IMR-90 (cell line): ENCODE results near the gene MAJIN. TPM values are rescaled to one million over a fixed set of nuclear protein-coding genes. Genes with fewer than 3 reads are reported as not detected.

Experiments used
- ATAC-seq: fragments of 200-7000 bp; cut with Tn5 transposase; 2 replicates; pipeline ENCODE4 v1.9.1; 2020; ENCODE audit warnings: low read depth, mild to moderate bottlenecking, moderate library complexity
- BruUV-seq: library from RNA; stranded (reverse); fragments of 400-500 nt; replicated peaks from 2 replicates; lab custom pipeline; 2021; lab: Mats Ljungman, UMichigan
- CTCF ChIA-PET: fragments of 300-600 bp; formaldehyde crosslinking; extraction: SDS; loops from one replicate; lab custom pipeline; 2021; ENCODE audit warnings: antibody characterized with exemption; lab: Yijun Ruan, JAX
- POLR2A ChIA-PET: fragments of 300-600 bp; sonication (Branson Sonifier 250); formaldehyde crosslinking; loops from one replicate; lab custom pipeline; 2022; ENCODE audit warnings: antibody characterized with exemption; ENCODE audit not compliant: unreplicated experiment; lab: Charles Lee
- DNase-seq: peaks from one replicate; pipeline ENCODE4 v3.0.0; 2013
- H2AFZ ChIP-seq: replicated peaks from 2 replicates; pipeline ENCODE3; 2013; ENCODE audit warnings: low read length, mild to moderate bottlenecking; ENCODE audit not compliant: poor library complexity
- H2AK5ac ChIP-seq: 2 replicates; pipeline ENCODE4 v1.6.1; 2013; ENCODE audit warnings: low read depth, low read length, inconsistent platforms
- H2AK9ac ChIP-seq: replicated peaks from 2 replicates; pipeline ENCODE3; 2013; ENCODE audit warnings: mild to moderate bottlenecking, low read depth, low read length, moderate library complexity; ENCODE audit not compliant: poor library complexity
- H2BK120ac ChIP-seq: 2 replicates; pipeline ENCODE4 v1.6.1; 2013; ENCODE audit warnings: low read depth, low read length, inconsistent platforms
- H2BK15ac ChIP-seq: 3 replicates; pipeline ENCODE4 v1.6.1; 2013; ENCODE audit warnings: low read depth, low read length, inconsistent platforms
- H2BK20ac ChIP-seq: 2 replicates; pipeline ENCODE4 v1.6.1; 2013; ENCODE audit warnings: low read depth, mild to moderate bottlenecking, inconsistent platforms, low read length, moderate library complexity
- H2BK5ac ChIP-seq: 2 replicates; pipeline ENCODE4 v1.6.1; 2013; ENCODE audit warnings: mild to moderate bottlenecking, low read depth, low read length, inconsistent platforms; ENCODE audit not compliant: poor library complexity, severe bottlenecking
- H3K14ac ChIP-seq: replicated peaks from 2 replicates; pipeline ENCODE4 v1.6.1; 2013; ENCODE audit warnings: low read depth, low read length, inconsistent platforms
- H3K18ac ChIP-seq: 2 replicates; pipeline ENCODE4 v1.6.1; 2013; ENCODE audit warnings: low read depth, low read length, control low read depth
- H3K23ac ChIP-seq: 2 replicates; pipeline ENCODE4 v1.6.1; 2013; ENCODE audit warnings: low read depth, low read length, inconsistent platforms
- H3K27ac ChIP-seq: 2 replicates; pipeline ENCODE4 v1.5.1; 2013; ENCODE audit warnings: mild to moderate bottlenecking, control low read depth, low read length; ENCODE audit not compliant: insufficient read depth
- H3K27me3 ChIP-seq: 2 replicates; pipeline ENCODE4 v1.6.1; 2013; ENCODE audit warnings: low read length; ENCODE audit not compliant: control insufficient read depth, insufficient read depth
- H3K36me3 ChIP-seq: 2 replicates; pipeline ENCODE4 v1.6.1; 2013; ENCODE audit warnings: low read length, mixed read lengths; ENCODE audit not compliant: control insufficient read depth, insufficient read depth
- H3K4ac ChIP-seq: 2 replicates; pipeline ENCODE4 v1.6.1; 2013; ENCODE audit warnings: low read depth, low read length, inconsistent platforms
- H3K4me1 ChIP-seq: 2 replicates; pipeline ENCODE4 v1.6.1; 2013; ENCODE audit warnings: low read length, mixed read lengths; ENCODE audit not compliant: control insufficient read depth, insufficient read depth
- H3K4me2 ChIP-seq: 2 replicates; pipeline ENCODE4 v1.6.1; 2013; ENCODE audit warnings: low read depth, mild to moderate bottlenecking, control low read depth, low read length, moderate library complexity
- H3K4me3 ChIP-seq: 2 replicates; pipeline ENCODE4 v1.5.1; 2013; ENCODE audit warnings: low read depth, mild to moderate bottlenecking, control low read depth, low read length, moderate library complexity; ENCODE audit not compliant: insufficient read depth
- H3K56ac ChIP-seq: 2 replicates; pipeline ENCODE4 v1.6.1; 2013; ENCODE audit warnings: low read length, inconsistent platforms; ENCODE audit not compliant: insufficient read depth; ENCODE audit errors: extremely low read depth
- H3K79me1 ChIP-seq, 2 experiments: 2 replicates each; pipeline ENCODE4 v1.6.1; 2013; ENCODE audit warnings: low read length in 2 of 2, inconsistent platforms in 1 of 2, low read depth in 1 of 2
- H3K9ac ChIP-seq: 2 replicates; pipeline ENCODE4 v1.6.1; 2013; ENCODE audit warnings: low read depth, low read length, control low read depth
- H3K9me1 ChIP-seq: 2 replicates; pipeline ENCODE4 v1.6.1; 2013; ENCODE audit warnings: low read length, inconsistent platforms; ENCODE audit not compliant: insufficient read depth
- H3K9me3 ChIP-seq: 2 replicates; pipeline ENCODE4 v1.6.1; 2013; ENCODE audit warnings: low read length; ENCODE audit not compliant: control insufficient read depth, insufficient read depth
- H4K20me1 ChIP-seq: 2 replicates; pipeline ENCODE4 v1.6.1; 2013; ENCODE audit warnings: low read length, inconsistent platforms; ENCODE audit not compliant: insufficient read depth
- H4K5ac ChIP-seq: 2 replicates; pipeline ENCODE4 v1.6.1; 2013; ENCODE audit warnings: mild to moderate bottlenecking, low read depth, low read length, control low read depth
- H4K8ac ChIP-seq, 2 experiments: 2 replicates each; pipeline ENCODE4 v1.6.1; 2013; ENCODE audit warnings: low read depth in 2 of 2, low read length in 2 of 2, control low read depth in 1 of 2, inconsistent platforms in 1 of 2
- H4K91ac ChIP-seq: 2 replicates; pipeline ENCODE4 v1.6.1; 2013; ENCODE audit warnings: low read depth, low read length, inconsistent platforms; ENCODE audit not compliant: insufficient read depth
- CHD1 ChIP-seq: IDR thresholded peaks from 2 replicates; pipeline ENCODE4 v1.6.1; 2012; ENCODE audit warnings: low read depth, low read length, improper control_type of control experiment
- MAFK ChIP-seq: IDR thresholded peaks from 2 replicates; pipeline ENCODE4 v1.6.1; 2012; ENCODE audit warnings: low read depth, low read length, improper control_type of control experiment
- MAZ ChIP-seq: IDR thresholded peaks from 2 replicates; pipeline ENCODE4 v1.6.1; 2012; ENCODE audit warnings: low read depth, mild to moderate bottlenecking, low read length, improper control_type of control experiment, moderate library complexity, borderline replicate concordance
- RAD21 ChIP-seq: IDR thresholded peaks from 2 replicates; pipeline ENCODE4 v1.6.1; 2012; ENCODE audit warnings: low read length, improper control_type of control experiment
- SMC3 ChIP-seq: fragments of 150-350 bp; IDR thresholded peaks from 2 replicates; pipeline ENCODE4 v1.6.1; 2016; ENCODE audit warnings: low read depth, mild to moderate bottlenecking, antibody characterized with exemption, low read length, moderate library complexity
- WGBS, 2 experiments: methylation state at CpG; one replicate each; pipeline versions ENCODE4 v1.1.5 to v1.1.7; 2013; ENCODE audit warnings: missing lambda C conversion rate in 2 of 2; ENCODE audit not compliant: insufficient read length in 1 of 2; ENCODE audit errors: extremely low coverage in 2 of 2; 5-methylcytosine and 5-hydroxymethylcytosine counted together
- dilution Hi-C: fragments of 300-500 bp; cut with HindIII; formaldehyde crosslinking; loops from one replicate; pipeline ENCODE4 v1.14.3; 2018; ENCODE audit warnings: low sequenced_read_pairs; ENCODE audit not compliant: unreplicated experiment
- in situ Hi-C: fragments of 300-500 bp; cut with MboI; formaldehyde crosslinking; loops from 3 replicates; pipeline ENCODE4 v1.14.3; 2019; ENCODE audit warnings: low sequenced_read_pairs, inconsistent platforms, mixed read lengths
- intact Hi-C: fragments of 100-400 bp; cut with micrococcal nuclease; formaldehyde crosslinking; loops from 2 replicates; pipeline ENCODE4 v1.10.0; 2022
- polyA plus RNA-seq, 3 experiments: library from polyadenylated mRNA; depleted of rRNA; stranded (reverse); fragments of >200 nt; gene quantifications; 2 replicates each; pipeline ENCODE4 v1.2.3, GENCODE V29; 2012; ENCODE audit warnings: low replicate concordance in 1 of 3
- total RNA-seq: library from RNA; depleted of rRNA; stranded (reverse); fragments of >200 nt; gene quantifications from 2 replicates; pipeline ENCODE4 v1.2.3, GENCODE V29; 2012
- TF ChIP-seq, protein P1 (sequence below): fragments of 150-350 bp; IDR thresholded peaks from 2 replicates; pipeline ENCODE4 v1.6.1; 2016; ENCODE audit warnings: low read depth, mild to moderate bottlenecking, low read length, moderate library complexity, borderline replicate concordance
- TF ChIP-seq, protein P2 (sequence below): fragments of 150-350 bp; IDR thresholded peaks from 2 replicates; pipeline ENCODE4 v1.6.1; 2017; ENCODE audit warnings: mild to moderate bottlenecking, antibody characterized with exemption, low read length, low read depth
- TF ChIP-seq, protein P3 (sequence below): conservative IDR thresholded peaks from 2 replicates; pipeline ENCODE4 v1.5.1; 2012; ENCODE audit warnings: mild to moderate bottlenecking, low read depth, low read length, improper control_type of control experiment

The MAJIN gene
- total and polyA plus RNA-seq, 2 of the 4 experiments (the other 2 are of a cell fraction) = not detected

DNA sequence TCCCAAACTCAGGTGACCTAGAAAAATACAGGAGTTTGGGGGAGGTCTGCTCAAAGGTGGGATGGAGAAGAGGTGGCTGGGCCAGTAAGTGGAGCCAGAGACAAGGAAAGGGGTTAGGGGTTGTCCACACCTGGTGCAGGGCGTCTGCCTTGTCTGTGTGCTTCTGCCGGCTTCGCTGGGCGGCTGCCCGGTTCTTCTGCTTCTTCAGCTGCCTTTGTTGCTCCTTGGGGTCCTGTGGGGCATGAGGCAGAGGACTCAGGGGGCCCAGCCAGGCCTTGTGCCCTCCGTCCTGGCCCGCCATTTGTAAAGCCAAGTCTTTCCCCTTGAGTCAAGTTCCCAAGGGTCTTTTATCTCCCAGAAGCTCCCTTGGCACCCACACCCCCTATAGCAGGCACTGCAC lies 22.4 kb upstream of the MAJIN start:
- Histone ChIP-seq H4K20me1 (no peaks in the 10 kb centered on the region), H3K4me2 (no peak overlapping the region), H3K23ac (no peak overlapping the region), H2BK120ac (no peak overlapping the region), H3K79me1 (no peaks in the 10 kb centered on the region), H2AFZ (no peak overlapping the region), H2BK20ac (no peak overlapping the region), H3K9me3 (no peaks in the 10 kb centered on the region), H3K9ac (no peak overlapping the region), H2BK15ac (no peak overlapping the region), H4K5ac (no peak overlapping the region), H3K4me3 (no peak overlapping the region), H2AK9ac (no peak overlapping the region), H3K18ac (no peak overlapping the region), H3K27me3 (no peaks in the 10 kb centered on the region), H4K91ac (no peak overlapping the region), H3K56ac (no peak overlapping the region), H3K14ac (no peak overlapping the region), H2AK5ac (no peak overlapping the region), H3K4ac (no peak overlapping the region), H3K36me3 (no peaks in the 10 kb centered on the region), H2BK5ac (no peak overlapping the region), H4K8ac (no peak overlapping the region), H3K27ac (no peak overlapping the region), H3K4me1 (0 out of 2 replicates have a peak, but pooled peaks cover 4% of the 10 kb centered on the region), H3K9me1 (peaks cover 7% of the 10 kb centered on the region; the same call in 1 of the 2 replicates)
- intact Hi-C loops (no loop called here), dilution Hi-C loops (no loop called here), in situ Hi-C loops (no loop called here)
- DNase-seq (no peak), ATAC-seq (no peak)
- TF ChIP-seq SMC3 (no peak), MAZ (no peak), RAD21 (no peak), CHD1 (no peak), MAFK (no peak)
- TF ChIP-seq, protein P1, sequence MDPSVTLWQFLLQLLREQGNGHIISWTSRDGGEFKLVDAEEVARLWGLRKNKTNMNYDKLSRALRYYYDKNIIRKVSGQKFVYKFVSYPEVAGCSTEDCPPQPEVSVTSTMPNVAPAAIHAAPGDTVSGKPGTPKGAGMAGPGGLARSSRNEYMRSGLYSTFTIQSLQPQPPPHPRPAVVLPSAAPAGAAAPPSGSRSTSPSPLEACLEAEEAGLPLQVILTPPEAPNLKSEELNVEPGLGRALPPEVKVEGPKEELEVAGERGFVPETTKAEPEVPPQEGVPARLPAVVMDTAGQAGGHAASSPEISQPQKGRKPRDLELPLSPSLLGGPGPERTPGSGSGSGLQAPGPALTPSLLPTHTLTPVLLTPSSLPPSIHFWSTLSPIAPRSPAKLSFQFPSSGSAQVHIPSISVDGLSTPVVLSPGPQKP = no peak
- TF ChIP-seq, protein P2, sequence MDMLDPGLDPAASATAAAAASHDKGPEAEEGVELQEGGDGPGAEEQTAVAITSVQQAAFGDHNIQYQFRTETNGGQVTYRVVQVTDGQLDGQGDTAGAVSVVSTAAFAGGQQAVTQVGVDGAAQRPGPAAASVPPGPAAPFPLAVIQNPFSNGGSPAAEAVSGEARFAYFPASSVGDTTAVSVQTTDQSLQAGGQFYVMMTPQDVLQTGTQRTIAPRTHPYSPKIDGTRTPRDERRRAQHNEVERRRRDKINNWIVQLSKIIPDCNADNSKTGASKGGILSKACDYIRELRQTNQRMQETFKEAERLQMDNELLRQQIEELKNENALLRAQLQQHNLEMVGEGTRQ = no peak
- TF ChIP-seq, protein P3, sequence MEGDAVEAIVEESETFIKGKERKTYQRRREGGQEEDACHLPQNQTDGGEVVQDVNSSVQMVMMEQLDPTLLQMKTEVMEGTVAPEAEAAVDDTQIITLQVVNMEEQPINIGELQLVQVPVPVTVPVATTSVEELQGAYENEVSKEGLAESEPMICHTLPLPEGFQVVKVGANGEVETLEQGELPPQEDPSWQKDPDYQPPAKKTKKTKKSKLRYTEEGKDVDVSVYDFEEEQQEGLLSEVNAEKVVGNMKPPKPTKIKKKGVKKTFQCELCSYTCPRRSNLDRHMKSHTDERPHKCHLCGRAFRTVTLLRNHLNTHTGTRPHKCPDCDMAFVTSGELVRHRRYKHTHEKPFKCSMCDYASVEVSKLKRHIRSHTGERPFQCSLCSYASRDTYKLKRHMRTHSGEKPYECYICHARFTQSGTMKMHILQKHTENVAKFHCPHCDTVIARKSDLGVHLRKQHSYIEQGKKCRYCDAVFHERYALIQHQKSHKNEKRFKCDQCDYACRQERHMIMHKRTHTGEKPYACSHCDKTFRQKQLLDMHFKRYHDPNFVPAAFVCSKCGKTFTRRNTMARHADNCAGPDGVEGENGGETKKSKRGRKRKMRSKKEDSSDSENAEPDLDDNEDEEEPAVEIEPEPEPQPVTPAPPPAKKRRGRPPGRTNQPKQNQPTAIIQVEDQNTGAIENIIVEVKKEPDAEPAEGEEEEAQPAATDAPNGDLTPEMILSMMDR = no peak
- 87% methylated on average over 3 of the region's 7 CpGs; no CpG with 5 or more reads in 1 of the 2 experiments for WGBS, 2 experiments
- ChIA-PET CTCF (no interaction called here), POLR2A (no interaction called here)
- no TSS peak for BruUV-seq
